Ovary (tissue), 3 donors: Measurements from ENCODE around the gene GRPEL1.

Experiments used
- CTCF ChIP-seq, 3 donors: fragments of 450-650 bp in 2 of 3; fragments of 200-600 bp in 1 of 3; IDR thresholded peaks; one replicate each; pipeline versions ENCODE4 v1.5.1 to v1.8.0; 2016 to 2022; ENCODE audit warnings: antibody characterized with exemption in 3 of 3, mild to moderate bottlenecking in 1 of 3
- EP300 ChIP-seq: sonication (generic); formaldehyde crosslinking; IDR thresholded peaks from one replicate; pipeline ENCODE4 v1.6.1; 2017; ENCODE audit warnings: antibody characterized with exemption
- POLR2A ChIP-seq: fragments of 450-650 bp; IDR thresholded peaks from one replicate; pipeline ENCODE4 v1.6.1; 2017; ENCODE audit warnings: antibody characterized with exemption, mild to moderate bottlenecking, moderate library complexity
- donor health status: DM: no; HTN: no; CAD: no.

GRCh38 chr4:7095611-7096155 is 27.8 kb upstream of the GRPEL1 start:
- no peak for TF ChIP-seq CTCF (IDR thresholded peaks at IDR 0.05)
- no peak for TF ChIP-seq POLR2A
- TF ChIP-seq EP300: no peak
